ENCODE data around the gene RAMACL. TPM values are rescaled to one million over a fixed set of nuclear protein-coding genes. Genes with fewer than 3 reads are reported as not detected.

RAMACL gene
- total RNA-seq, 1 donor from 2014 or later: 0.12 TPM

- no peak for TF ChIP-seq CTCF (conservative IDR thresholded peaks at IDR 0.05; ENCODE audit: low read depth, low read length)
- no peak overlapping the region for H3K4me3 ChIP-seq (ENCODE audit: low read depth, low read length)
- no peak for DNase-seq (ENCODE audit: low read depth)
Observed at GRCh38 chr6:166616261-166617238, 30.1 kb upstream of the RAMACL start.

- no peak overlapping the region for H3K4me3 ChIP-seq (ENCODE audit: low read depth, low read length)
- DNase-seq (ENCODE audit: low read depth): no peak
- TF ChIP-seq CTCF (conservative IDR thresholded peaks at IDR 0.05; ENCODE audit: low read depth, low read length): no peak
Observed at GRCh38 chr6:166615059-166615770, 28.7 kb upstream of the RAMACL start.

- TF ChIP-seq CTCF (conservative IDR thresholded peaks at IDR 0.05; ENCODE audit: low read depth, low read length): no peak
- DNase-seq (ENCODE audit: low read depth): no peak
- H3K4me3 ChIP-seq (ENCODE audit: low read depth, low read length): no peak overlapping the region
Observed at GRCh38 chr6:166614589-166614988, 28.1 kb upstream of the RAMACL start.

- H3K4me3 ChIP-seq (ENCODE audit: low read depth, low read length): no peak overlapping the region
- no peak for TF ChIP-seq CTCF (conservative IDR thresholded peaks at IDR 0.05; ENCODE audit: low read depth, low read length)
- no peak for DNase-seq (ENCODE audit: low read depth)
Observed at GRCh38 chr6:166614171-166614583, 27.7 kb upstream of the RAMACL start.

GRCh38 chr6:166613027-166613426 is 26.5 kb upstream of the RAMACL start:
- DNase-seq (ENCODE audit: low read depth): no peak
- no peak overlapping the region for H3K4me3 ChIP-seq (ENCODE audit: low read depth, low read length)
- no peak for TF ChIP-seq CTCF (conservative IDR thresholded peaks at IDR 0.05; ENCODE audit: low read depth, low read length)

- TF ChIP-seq CTCF (conservative IDR thresholded peaks at IDR 0.05; ENCODE audit: low read depth, low read length): no peak
- no peak overlapping the region for H3K4me3 ChIP-seq (ENCODE audit: low read depth, low read length)
- no peak for DNase-seq (ENCODE audit: low read depth)
Observed at GRCh38 chr6:166612471-166612881, 26.0 kb upstream of the RAMACL start.

Data from epithelial cell of proximal tubule (primary cell).